PC-9 (cell line): ENCODE data around the gene SPTBN5.

ENCODE experiments used
- CTCF ChIP-seq: fragments of 200-600 bp; sonication (generic); conservative IDR thresholded peaks from 2 replicates; pipeline ENCODE4 v1.6.1; 2017; ENCODE audit warnings: mixed run types, antibody characterized with exemption, mild to moderate bottlenecking, moderate library complexity
- EZH2 ChIP-seq: fragments of 200-600 bp; sonication (generic); IDR thresholded peaks from 2 replicates; pipeline ENCODE4 v1.8.0; 2017; ENCODE audit warnings: antibody characterized with exemption, low read depth

DNA sequence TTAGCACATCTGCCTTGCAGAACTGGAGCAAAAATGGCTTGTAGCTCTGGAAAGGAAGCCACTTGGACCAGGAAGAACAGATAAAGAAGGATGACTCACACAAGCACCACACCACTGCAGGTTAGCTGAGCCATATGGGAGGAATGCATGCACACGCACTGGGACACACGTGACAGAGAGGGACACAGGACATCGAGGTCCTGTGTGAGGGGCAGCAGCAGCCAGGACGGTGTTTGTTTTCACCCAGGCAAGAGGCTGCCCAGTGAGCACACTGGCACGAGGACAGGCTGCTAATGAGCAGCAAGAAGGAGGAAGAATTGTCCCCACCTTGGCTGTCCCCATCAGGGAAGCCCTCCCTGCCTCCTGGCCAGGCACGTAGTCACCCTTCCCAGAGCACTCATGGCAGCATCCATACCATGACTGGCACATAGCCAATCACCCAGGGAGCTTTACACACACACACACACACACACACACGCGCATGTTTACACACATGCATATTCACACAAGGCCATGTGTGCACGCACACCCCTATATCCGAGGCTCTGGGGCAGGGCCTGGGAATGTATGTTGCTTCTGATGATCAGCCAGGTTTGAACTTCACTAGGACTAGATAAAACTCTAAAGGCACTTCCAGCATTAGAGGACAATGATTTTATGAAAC is 24.0 kb upstream of the SPTBN5 start:
- no peak for TF ChIP-seq CTCF
- TF ChIP-seq EZH2, result no peak
